Lower leg skin (tissue), 3 donors: ENCODE data around the gene PRR33.

ENCODE experiments used
- CTCF ChIP-seq, 3 donors: fragments of 450-650 bp; IDR thresholded peaks; one replicate each; pipeline ENCODE4 v1.5.1; 2016; ENCODE audit warnings: antibody characterized with exemption in 3 of 3, mild to moderate bottlenecking in 3 of 3, moderate library complexity in 2 of 3
- POLR2A ChIP-seq, 2 donors: fragments of 450-650 bp; IDR thresholded peaks; one replicate each; pipeline ENCODE4 v1.6.1; 2016 to 2017; ENCODE audit warnings: antibody characterized with exemption in 2 of 2, mild to moderate bottlenecking in 1 of 2, moderate library complexity in 1 of 2

- TF ChIP-seq CTCF (IDR thresholded peaks at IDR 0.05) (no peak), POLR2A (IDR thresholded peaks at IDR 0.05) (no peak)
Observed at GRCh38 chr11:1931341-1932104, 39.8 kb upstream of the PRR33 start.
